Smooth muscle cell (in vitro differentiated cells): Measurements from ENCODE around the gene AGXT2. TPM values are rescaled to one million over a fixed set of nuclear protein-coding genes. Genes with fewer than 3 reads are reported as not detected.
A peak's percentile ranks its signal among the peaks of the same experiment; 100 is the strongest.

Experiments
- DNase-seq: peaks from one replicate; lab custom pipeline; 2025; ENCODE audit not compliant: unreplicated experiment; lab: John Stamatoyannopoulos, UW
- H2AFZ ChIP-seq: fragments of 200-600 bp; sonication (generic); 2 replicates; pipeline ENCODE4 v1.6.0; 2016; ENCODE audit warnings: antibody characterized with exemption, low read depth, mild to moderate bottlenecking
- H3F3A ChIP-seq: fragments of 200-600 bp; sonication (generic); 2 replicates; pipeline ENCODE4 v1.6.0; 2017; ENCODE audit warnings: antibody characterized with exemption, low read depth
- H3K27ac ChIP-seq: fragments of 200-600 bp; sonication (generic); 2 replicates; pipeline ENCODE4 v1.5.1; 2016; ENCODE audit warnings: low read depth, mild to moderate bottlenecking
- H3K27me3 ChIP-seq: fragments of 200-600 bp; sonication (generic); 2 replicates; pipeline ENCODE4 v1.6.1; 2016; ENCODE audit warnings: low read depth, mild to moderate bottlenecking
- H3K36me3 ChIP-seq: fragments of 200-600 bp; sonication (generic); 2 replicates; pipeline ENCODE4 v1.5.1; 2016; ENCODE audit warnings: low read depth
- H3K4me1 ChIP-seq: fragments of 200-600 bp; sonication (generic); 2 replicates; pipeline ENCODE4 v1.5.1; 2016; ENCODE audit warnings: low read depth
- H3K4me2 ChIP-seq: fragments of 200-600 bp; sonication (generic); 2 replicates; pipeline ENCODE4 v1.6.0; 2016; ENCODE audit warnings: mild to moderate bottlenecking
- H3K4me3 ChIP-seq: fragments of 200-600 bp; sonication (generic); 2 replicates; pipeline ENCODE4 v1.5.1; 2016; ENCODE audit warnings: mild to moderate bottlenecking
- H3K79me2 ChIP-seq: fragments of 200-600 bp; sonication (generic); 2 replicates; pipeline ENCODE4 v1.6.0; 2016; ENCODE audit warnings: low read depth, mild to moderate bottlenecking
- H3K9ac ChIP-seq: fragments of 200-600 bp; sonication (generic); 2 replicates; pipeline ENCODE4 v1.6.0; 2016; ENCODE audit warnings: low read depth
- H3K9me3 ChIP-seq: fragments of 200-600 bp; sonication (generic); replicated peaks from 2 replicates; pipeline ENCODE4 v1.5.1; 2016; ENCODE audit warnings: low read depth
- H4K20me1 ChIP-seq: fragments of 200-600 bp; sonication (generic); 2 replicates; pipeline ENCODE4 v1.6.0; 2016; ENCODE audit warnings: low read depth
- WGBS: methylation state at CpG from one replicate; pipeline ENCODE4 v1.1.7; 2016; ENCODE audit warnings: low lambda C conversion rate; 5-methylcytosine and 5-hydroxymethylcytosine counted together
- polyA plus RNA-seq: library from polyadenylated mRNA; unstranded; fragments of >200 nt; fragmentation: Nextera tagmentation; extraction: Ambion mirVana; gene quantifications from 2 replicates; pipeline ENCODE4 v1.2.1, GENCODE V29; 2016
- total RNA-seq: library from RNA; depleted of rRNA; stranded (reverse); fragments of >200 nt; gene quantifications from 2 replicates; pipeline ENCODE4 v1.2.3, GENCODE V29; 2014
- TF ChIP-seq, protein P1 (sequence below): fragments of 200-600 bp; sonication (generic); IDR thresholded peaks from 2 replicates; pipeline ENCODE4 v1.5.1; 2017; ENCODE audit warnings: borderline replicate concordance, mild to moderate bottlenecking, antibody characterized with exemption; ENCODE audit not compliant: insufficient read depth, poor library complexity, severe bottlenecking

AGXT2 gene
- total and polyA plus RNA-seq, 2 experiments from 2014 or later: not detected

- no peaks in the 10 kb centered on the region for H4K20me1 ChIP-seq
- no peak overlapping the region for H3K4me3 ChIP-seq
- H3K4me2 ChIP-seq: no peak overlapping the region
- H3K4me1 ChIP-seq: no peaks in the 10 kb centered on the region
- no peak for DNase-seq
- WGBS: 67% methylated on average over 3 of the region's 3 CpGs
- H3K9me3 ChIP-seq: no peaks in the 10 kb centered on the region
- H3F3A ChIP-seq: no peaks in the 10 kb centered on the region
- H3K27me3 ChIP-seq: no peaks in the 10 kb centered on the region
- no peaks in the 10 kb centered on the region for H3K36me3 ChIP-seq
- H2AFZ ChIP-seq: no peak overlapping the region
- TF ChIP-seq, protein P1, sequence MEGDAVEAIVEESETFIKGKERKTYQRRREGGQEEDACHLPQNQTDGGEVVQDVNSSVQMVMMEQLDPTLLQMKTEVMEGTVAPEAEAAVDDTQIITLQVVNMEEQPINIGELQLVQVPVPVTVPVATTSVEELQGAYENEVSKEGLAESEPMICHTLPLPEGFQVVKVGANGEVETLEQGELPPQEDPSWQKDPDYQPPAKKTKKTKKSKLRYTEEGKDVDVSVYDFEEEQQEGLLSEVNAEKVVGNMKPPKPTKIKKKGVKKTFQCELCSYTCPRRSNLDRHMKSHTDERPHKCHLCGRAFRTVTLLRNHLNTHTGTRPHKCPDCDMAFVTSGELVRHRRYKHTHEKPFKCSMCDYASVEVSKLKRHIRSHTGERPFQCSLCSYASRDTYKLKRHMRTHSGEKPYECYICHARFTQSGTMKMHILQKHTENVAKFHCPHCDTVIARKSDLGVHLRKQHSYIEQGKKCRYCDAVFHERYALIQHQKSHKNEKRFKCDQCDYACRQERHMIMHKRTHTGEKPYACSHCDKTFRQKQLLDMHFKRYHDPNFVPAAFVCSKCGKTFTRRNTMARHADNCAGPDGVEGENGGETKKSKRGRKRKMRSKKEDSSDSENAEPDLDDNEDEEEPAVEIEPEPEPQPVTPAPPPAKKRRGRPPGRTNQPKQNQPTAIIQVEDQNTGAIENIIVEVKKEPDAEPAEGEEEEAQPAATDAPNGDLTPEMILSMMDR: no peak
- no peak overlapping the region for H3K27ac ChIP-seq
- H3K79me2 ChIP-seq: no peaks in the 10 kb centered on the region
- no peak overlapping the region for H3K9ac ChIP-seq
Measured at GRCh38 chr5:35035271-35035670, 12.5 kb downstream of the AGXT2 start.

- TF ChIP-seq, protein P1: no peak
- Histone ChIP-seq H3K79me2 (no peaks in the 10 kb centered on the region), H3K27ac (no peak overlapping the region), H3K4me2 (no peak overlapping the region), H3F3A (no peaks in the 10 kb centered on the region), H3K9me3 (no peaks in the 10 kb centered on the region), H4K20me1 (no peaks in the 10 kb centered on the region), H3K36me3 (no peaks in the 10 kb centered on the region), H3K4me1 (no peaks in the 10 kb centered on the region), H2AFZ (no peak overlapping the region), H3K9ac (no peak overlapping the region), H3K27me3 (no peaks in the 10 kb centered on the region), H3K4me3 (no peak overlapping the region)
- DNase-seq: no peak
- 91% methylated on average over 6 of the region's 6 CpGs for WGBS
Measured at GRCh38 chr5:35032356-35032755, 15.4 kb downstream of the AGXT2 start.

DNA sequence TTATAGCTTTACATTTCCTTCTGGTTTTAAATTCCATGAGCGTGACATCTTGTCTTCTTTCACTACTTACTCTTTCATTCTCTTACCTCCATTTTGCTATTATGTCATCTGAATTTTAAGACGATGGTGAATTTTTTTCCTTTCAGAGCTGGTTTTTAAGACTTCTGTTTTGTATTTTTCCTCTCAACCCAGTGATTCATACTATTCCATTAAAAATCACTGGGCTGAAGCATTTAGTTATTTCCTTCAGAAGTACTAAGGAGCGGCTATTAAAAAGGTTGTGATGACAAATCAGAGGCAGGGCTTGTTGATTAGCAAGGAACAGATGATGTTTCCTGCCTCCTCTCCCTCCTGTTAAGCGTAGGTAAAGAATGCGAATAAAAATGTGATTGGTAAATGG, 16.5 kb downstream of the AGXT2 start:
- no peak overlapping the region for H3K27ac ChIP-seq
- H3K4me1 ChIP-seq: no peaks in the 10 kb centered on the region
- TF ChIP-seq, protein P1: no peak
- H3K79me2 ChIP-seq: no peaks in the 10 kb centered on the region
- no peaks in the 10 kb centered on the region for H3F3A ChIP-seq
- H3K9ac ChIP-seq: no peak overlapping the region
- H3K4me3 ChIP-seq: no peak overlapping the region
- no peak for DNase-seq
- 57% methylated on average over 5 of the region's 5 CpGs for WGBS
- no peaks in the 10 kb centered on the region for H3K36me3 ChIP-seq
- H3K27me3 ChIP-seq: no peaks in the 10 kb centered on the region
- H4K20me1 ChIP-seq: no peaks in the 10 kb centered on the region
- no peak overlapping the region for H3K4me2 ChIP-seq
- H2AFZ ChIP-seq: peak overlapping the region; percentile 51
- H3K9me3 ChIP-seq: no peaks in the 10 kb centered on the region

DNA sequence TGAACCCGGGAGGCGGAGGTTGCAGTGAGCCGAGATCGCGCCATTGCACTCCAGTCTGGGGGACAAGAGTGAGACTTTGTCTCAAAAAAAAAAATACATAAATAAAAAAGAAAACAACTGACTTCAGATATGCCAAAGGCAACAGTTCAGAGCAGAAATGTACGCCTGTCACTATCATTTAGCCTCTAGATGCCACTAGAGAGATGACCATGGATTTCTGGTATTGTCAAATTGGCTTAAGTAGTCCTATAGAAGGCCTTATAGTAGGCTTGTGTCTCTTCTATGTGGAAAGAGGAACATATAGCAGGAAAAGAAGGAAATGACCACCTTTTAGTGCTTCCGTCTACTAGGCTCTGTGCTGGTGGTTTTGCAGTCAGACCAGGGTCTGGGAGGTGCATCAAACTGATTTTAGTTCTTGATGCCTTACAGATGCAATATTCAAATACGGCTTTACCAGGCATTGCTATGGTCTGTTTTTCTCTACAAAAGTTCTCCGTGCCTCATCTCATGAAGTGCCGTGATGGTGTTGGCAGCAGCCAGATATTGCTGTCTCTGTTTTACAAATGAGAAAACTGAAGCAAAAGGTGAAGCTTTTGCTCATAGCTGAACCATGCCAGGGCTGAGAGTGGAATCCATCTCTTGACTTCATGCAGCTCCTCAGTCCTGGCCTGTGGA, 17.2 kb downstream of the AGXT2 start:
- H3K79me2 ChIP-seq: no peaks in the 10 kb centered on the region
- no peak overlapping the region for H2AFZ ChIP-seq
- H3F3A ChIP-seq: peaks cover 3% of the 10 kb centered on the region
- no peaks in the 10 kb centered on the region for H3K36me3 ChIP-seq
- no peak overlapping the region for H3K4me3 ChIP-seq
- 78% methylated on average over 10 of the region's 10 CpGs for WGBS
- no peaks in the 10 kb centered on the region for H3K27me3 ChIP-seq
- no peaks in the 10 kb centered on the region for H3K4me1 ChIP-seq
- DNase-seq: no peak
- no peak overlapping the region for H3K9ac ChIP-seq
- no peaks in the 10 kb centered on the region for H4K20me1 ChIP-seq
- H3K27ac ChIP-seq: no peak overlapping the region
- H3K9me3 ChIP-seq: no peaks in the 10 kb centered on the region
- TF ChIP-seq, protein P1: no peak
- no peak overlapping the region for H3K4me2 ChIP-seq
